HK-2 (cell line): ENCODE results near the gene E2F1.
"Not testable (repeated sequence)": the region's sequence is repeated elsewhere in the genome, so short reads cannot be mapped to it uniquely, and the experiment has no call there.

Experiments used
- DNase-seq: peaks from one replicate; pipeline ENCODE4 v3.0.0-alpha.2; 2018; ENCODE audit not compliant: unreplicated experiment

The E2F1 gene

GRCh38 chr20:33658929-33659328 lies 27.3 kb downstream of the E2F1 start:
- no peak for DNase-seq

- no peak for DNase-seq
These were observed 27.7 kb downstream of the E2F1 start for GRCh38 chr20:33658510-33658909.

GRCh38 chr20:33657704-33658095 lies 28.5 kb downstream of the E2F1 start:
- no peak for DNase-seq

- no peak for DNase-seq
These were observed 29.1 kb downstream of the E2F1 start for GRCh38 chr20:33656783-33657703.

- no peak for DNase-seq
These were observed 30.0 kb downstream of the E2F1 start for GRCh38 chr20:33656010-33656782.

GRCh38 chr20:33655164-33655563 lies 31.0 kb downstream of the E2F1 start:
- DNase-seq: no peak

DNA sequence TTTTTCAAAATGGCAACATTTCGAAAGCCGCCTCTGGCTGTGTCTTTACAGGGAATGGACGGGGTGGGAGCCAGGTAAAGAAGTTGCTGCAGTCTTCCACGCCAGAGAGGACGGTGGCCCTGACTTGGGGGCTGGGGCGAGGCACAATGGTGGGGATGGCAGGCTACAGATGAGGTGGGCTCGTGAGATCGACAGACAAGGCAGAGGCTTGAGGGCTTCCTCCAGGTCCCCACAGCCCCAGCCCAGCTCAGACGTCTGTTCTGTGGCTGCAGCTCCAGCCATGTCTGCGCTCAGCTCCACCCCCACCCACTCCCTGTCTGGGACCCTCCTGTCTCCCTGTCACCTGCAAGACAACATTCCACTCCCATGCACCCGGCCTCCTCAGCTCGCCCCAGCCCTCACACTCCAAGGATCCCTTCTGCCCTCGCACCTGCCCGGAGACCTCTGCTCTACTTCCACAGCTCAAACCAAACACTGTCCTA lies 31.5 kb downstream of the E2F1 start:
- DNase-seq: no peak

DNA sequence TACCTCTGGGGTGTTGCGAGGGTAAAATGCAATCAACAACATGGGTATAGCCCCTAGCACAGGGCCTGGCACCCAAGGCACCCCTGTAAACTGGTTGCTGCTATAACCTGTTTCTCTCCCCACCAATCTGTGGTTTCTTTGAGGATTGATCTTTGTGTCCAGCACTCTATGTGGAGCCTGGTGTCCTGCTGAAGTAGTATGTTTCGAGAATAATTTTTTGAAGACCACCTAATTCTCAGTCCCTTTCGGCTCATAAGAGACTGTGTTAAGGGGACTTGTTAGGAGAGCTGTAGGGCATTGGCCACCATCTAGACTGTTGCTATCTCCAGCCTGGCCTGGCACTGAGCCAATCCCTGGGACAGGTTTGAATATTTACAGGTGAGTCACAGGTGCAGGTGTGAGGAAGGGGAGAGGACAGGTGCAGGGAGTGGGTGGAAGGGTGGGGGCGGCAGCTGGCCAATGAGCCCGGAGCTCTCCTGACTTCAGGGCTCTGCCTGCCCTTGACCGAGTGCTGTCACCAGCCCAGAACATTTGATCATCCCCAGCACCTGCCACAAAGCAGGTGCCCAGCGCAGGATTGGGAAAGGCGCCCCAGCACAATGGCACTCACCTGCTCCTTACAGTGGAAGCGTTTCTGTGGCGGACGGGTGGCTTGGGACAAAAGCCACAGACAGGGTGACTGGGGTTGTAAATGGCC lies 32.1 kb downstream of the E2F1 start:
- no peak for DNase-seq

GRCh38 chr20:33653218-33653899 lies 32.8 kb downstream of the E2F1 start:
- peak; percentile 81 for DNase-seq

DNA sequence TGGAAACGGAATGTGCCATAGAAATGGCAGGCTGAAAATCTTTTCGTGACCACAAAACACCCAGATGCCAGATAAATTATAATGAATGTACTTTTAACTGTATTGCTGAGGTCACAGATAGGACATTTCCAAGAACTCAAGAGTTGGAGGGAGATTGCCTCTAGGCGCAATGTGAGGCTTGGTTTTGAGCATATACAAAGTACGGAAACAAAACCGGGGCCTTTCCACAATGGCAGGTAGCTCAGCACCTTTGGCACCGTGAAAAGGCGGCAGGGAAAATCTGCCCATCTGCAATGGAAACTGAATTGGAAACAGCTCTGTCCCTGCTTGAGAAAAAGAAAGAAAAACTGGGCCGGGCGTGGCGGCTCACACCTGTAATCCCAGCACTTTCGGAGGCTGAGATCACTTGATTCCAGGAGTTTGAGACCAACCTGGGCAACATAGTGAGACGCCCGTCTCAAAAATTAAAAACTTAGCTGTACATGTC lies 34.6 kb downstream of the E2F1 start:
- DNase-seq: no peak

DNA sequence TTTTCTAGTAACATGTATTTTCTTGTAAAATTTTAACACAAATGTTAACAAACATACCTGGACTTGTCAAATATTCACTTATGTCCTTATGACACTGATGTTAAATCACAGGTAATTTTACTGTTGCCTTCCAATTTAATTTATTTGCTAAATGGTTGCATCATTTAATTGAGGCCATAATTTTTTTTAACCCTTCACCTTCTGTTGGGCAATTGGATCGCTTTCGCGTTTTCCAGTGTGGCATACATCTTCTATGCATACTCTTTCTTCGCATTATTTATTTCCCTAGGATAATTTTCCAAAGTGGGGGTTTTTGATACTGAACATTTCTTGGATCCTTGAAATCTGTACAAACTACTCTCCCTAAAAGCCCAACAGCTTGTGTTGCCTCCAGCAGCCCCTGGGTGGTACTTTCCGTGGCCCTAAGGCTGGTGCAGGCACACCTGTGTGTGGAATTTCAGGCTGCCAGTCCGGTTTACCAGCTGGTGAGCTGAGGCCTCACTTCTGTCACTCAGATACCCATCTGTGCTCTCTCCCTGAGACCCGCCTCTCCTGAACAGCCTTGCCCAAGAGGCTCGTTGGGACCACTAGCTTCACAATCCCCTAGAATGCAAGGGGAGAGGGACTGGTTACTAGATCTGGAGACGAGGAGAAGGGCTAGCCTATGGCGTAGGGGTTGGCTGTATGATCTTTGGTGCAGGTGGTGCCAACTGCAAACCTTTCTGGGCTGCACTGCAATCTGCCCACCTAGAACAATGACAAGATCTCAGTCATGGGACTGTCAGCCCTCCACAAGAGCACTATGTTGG lies 35.2 kb downstream of the E2F1 start:
- DNase-seq: no peak

GRCh38 chr20:33650111-33650752 lies 36.0 kb downstream of the E2F1 start:
- DNase-seq: no peak

- DNase-seq: no peak
These were observed 36.9 kb downstream of the E2F1 start for GRCh38 chr20:33649201-33649681.

DNA sequence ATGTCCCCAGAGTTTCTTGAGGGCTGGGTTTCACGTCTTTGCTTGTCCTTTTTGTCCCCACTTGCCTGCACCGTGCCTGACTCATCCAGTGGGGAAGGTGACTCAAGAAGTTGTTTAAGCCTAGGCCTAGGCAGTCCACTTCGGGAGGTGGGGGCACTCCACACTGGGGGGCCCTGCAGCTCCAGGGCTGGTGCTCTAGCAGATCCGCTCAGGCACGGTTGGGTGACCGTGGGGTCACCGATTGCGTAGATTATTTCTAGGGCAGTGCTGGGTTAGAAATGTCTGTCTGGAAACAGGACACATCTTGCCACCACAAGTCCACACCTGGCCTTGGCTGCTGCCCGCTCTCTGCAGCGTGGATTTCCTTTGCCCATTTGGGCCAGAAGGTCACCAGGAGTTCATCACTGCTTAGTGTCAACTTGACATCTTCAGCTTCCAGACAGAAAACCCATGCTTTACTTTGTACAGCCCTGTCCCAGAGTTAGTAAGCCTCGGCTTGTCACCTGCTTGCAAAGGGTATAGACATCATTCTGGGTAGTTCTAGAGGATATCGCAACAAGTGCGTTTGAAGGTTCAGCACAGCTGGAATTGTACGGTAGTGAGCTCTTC lies 37.7 kb downstream of the E2F1 start:
- no peak for DNase-seq

DNA sequence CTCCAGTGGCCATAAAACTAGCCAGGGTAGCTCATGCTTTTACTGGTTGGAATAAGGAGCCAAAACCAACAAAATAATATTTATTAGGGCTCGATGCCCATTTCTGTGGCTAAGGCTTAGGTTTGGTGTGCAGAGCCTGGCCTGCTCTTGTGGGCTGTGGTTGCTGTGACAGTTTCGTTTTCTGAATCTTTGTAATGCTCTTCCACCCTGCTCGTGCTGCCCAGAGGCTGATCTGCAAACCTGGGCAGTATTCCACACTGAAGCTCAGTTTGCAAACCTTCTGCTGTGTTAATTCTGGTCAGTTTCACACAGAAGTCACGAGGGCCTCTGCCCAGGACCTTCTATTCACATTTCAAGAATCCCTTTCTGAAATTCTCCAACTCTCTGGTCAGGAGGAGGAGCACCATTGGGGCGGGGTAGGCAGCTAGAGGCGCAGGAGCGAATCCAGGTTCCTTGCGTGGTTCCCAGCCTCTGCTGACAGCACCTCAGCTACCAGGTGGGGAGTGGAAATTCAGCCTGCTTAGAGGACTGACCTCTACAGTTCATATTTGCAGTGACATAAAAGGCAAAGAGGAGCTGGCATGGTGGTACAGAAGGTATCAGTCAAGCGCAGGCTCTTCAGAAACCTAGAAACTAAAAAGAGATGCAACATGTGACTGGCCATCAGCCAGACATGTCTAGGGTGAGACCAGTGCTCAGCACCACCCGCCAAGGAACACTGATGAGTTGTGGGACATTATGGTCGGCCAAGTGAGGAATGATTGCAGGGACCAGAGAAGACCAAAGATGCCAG lies 38.4 kb downstream of the E2F1 start:
- no peak for DNase-seq

DNA sequence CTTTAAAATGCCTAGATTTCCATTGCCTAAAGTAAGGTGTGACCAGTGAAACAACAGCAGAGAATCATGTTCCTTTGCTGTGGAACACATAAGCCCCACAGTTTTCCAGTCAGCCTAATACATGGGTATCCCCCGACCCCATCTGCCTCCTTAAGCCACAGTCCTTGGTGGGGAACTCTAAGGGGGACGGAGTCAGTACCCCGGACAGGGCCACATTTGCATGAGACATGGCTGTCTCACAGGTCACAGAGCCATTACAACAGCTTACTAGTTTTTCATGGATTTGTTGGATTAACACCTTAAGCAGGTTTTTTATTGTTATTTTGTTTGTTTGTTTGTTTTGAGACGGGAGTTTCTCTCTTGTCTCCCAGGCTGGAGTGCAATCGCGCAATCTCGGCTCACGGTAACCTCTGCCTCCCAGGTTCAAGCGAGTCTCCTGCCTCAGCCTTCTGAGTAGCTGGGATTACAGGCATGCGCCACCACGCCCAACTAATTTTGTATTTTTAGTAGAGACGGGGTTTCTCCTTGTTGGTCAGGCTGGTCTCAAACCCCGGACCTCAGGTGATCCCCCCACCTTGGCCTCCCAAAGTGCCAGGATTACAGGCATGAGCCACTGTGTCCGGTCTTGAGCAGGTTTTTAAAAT lies 39.1 kb downstream of the E2F1 start:
- not testable (repeated sequence) for DNase-seq

DNA sequence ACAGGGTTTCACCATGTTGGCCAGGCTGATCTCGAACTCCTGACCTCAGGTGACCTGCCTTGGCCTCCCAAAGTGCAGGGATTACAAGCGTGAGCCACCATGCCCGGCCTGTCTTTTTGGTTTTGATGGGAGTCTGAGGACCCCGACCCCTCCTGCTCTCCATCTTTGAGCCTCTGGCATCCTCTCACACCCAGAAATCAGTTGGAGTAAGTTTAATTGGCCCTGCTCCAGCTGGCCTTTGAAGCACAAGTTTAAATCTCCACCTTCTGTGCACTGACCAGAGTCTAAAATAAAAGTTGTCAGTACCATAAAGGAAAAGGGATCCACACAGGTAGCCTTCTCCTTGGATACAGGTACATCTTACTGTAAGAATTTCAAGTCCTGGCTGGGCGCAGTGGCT lies 40.0 kb downstream of the E2F1 start:
- DNase-seq: no peak

GRCh38 chr20:33645396-33645795 lies 40.8 kb downstream of the E2F1 start:
- DNase-seq: no peak
